Thyroid gland (tissue), 4 donors: ENCODE measurements around the gene TBC1D8.

Source experiments
- CTCF ChIP-seq, 6 experiments: fragments of 200-600 bp in 3 of 6; fragments of 450-650 bp in 3 of 6; sonication (generic) in 3 of 6; IDR thresholded peaks; one replicate each; pipeline ENCODE4 v1.5.1; 2016 to 2019; ENCODE audit warnings: antibody characterized with exemption in 6 of 6, mild to moderate bottlenecking in 2 of 6, inconsistent platforms in 1 of 6, moderate library complexity in 1 of 6
- POLR2A ChIP-seq, 2 donors: fragments of 450-650 bp; IDR thresholded peaks; one replicate each; pipeline ENCODE4 v1.6.1; 2017; ENCODE audit warnings: antibody characterized with exemption in 2 of 2, mild to moderate bottlenecking in 2 of 2, moderate library complexity in 1 of 2

- TF ChIP-seq CTCF (IDR thresholded peaks at IDR 0.05), result peak in 5 of 6 experiments; percentile 18 to 71 (median 57)
- TF ChIP-seq POLR2A (IDR thresholded peaks at IDR 0.05), result no peak
Measured at GRCh38 chr2:101152272-101153076, 1.3 kb upstream of the TBC1D8 start.
